ENCODE measurements around the gene RNF34.

GRCh38 chr12:121448771-121449315, 48.9 kb downstream of the RNF34 start:
- TF ChIP-seq ZNF274 (IDR thresholded peaks at IDR 0.05; ENCODE audit: low read depth, low read length) (no peak), YY1 (IDR thresholded peaks at IDR 0.05; ENCODE audit: insufficient read depth, insufficient read length) (no peak)
